ENCODE measurements around the gene PAPPA2.

DNA sequence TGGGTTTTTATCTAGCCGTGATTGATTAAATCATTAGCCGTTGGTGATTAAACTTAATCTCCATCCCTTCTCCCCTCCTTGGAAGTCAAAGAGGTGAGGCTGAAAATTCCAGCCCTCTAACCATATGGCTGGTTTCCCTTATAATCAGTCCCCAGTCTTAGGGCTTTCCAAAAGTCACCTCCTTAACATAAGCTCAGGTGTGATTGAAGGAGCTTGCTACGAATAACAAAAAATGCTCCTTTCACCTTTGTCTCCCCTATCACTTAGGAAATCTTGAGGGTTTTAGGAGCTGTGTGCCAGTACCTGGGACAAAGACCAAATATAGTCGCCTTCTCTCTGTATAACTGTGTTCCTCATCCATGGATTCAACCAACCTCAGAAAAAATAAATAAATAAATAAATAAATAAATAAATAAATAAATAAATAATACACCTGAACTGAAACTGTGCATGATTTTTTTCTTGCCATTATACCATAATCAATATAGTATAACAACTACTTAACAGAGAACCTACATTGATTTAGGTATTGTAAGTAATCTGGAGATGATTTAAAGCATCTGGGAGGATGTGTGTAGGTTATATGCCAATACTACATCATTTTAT lies 82.2 kb downstream of the PAPPA2 start:
- peak; percentile 79 for TF ChIP-seq ZBTB8A (tag by site-specific recombination; IDR thresholded peaks at IDR 0.05)
- TF ChIP-seq, protein P1, sequence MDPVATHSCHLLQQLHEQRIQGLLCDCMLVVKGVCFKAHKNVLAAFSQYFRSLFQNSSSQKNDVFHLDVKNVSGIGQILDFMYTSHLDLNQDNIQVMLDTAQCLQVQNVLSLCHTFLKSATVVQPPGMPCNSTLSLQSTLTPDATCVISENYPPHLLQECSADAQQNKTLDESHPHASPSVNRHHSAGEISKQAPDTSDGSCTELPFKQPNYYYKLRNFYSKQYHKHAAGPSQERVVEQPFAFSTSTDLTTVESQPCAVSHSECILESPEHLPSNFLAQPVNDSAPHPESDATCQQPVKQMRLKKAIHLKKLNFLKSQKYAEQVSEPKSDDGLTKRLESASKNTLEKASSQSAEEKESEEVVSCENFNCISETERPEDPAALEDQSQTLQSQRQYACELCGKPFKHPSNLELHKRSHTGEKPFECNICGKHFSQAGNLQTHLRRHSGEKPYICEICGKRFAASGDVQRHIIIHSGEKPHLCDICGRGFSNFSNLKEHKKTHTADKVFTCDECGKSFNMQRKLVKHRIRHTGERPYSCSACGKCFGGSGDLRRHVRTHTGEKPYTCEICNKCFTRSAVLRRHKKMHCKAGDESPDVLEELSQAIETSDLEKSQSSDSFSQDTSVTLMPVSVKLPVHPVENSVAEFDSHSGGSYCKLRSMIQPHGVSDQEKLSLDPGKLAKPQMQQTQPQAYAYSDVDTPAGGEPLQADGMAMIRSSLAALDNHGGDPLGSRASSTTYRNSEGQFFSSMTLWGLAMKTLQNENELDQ (tag by site-specific recombination; IDR thresholded peaks at IDR 0.05; ENCODE audit: low read depth), result no peak
- TF ChIP-seq ZNF121 (tag by site-specific recombination; IDR thresholded peaks at IDR 0.05), result no peak
- no peak for TF ChIP-seq TRIM28 (IDR thresholded peaks at IDR 0.05; ENCODE audit: borderline replicate concordance, low read length)
- TF ChIP-seq, protein P2, sequence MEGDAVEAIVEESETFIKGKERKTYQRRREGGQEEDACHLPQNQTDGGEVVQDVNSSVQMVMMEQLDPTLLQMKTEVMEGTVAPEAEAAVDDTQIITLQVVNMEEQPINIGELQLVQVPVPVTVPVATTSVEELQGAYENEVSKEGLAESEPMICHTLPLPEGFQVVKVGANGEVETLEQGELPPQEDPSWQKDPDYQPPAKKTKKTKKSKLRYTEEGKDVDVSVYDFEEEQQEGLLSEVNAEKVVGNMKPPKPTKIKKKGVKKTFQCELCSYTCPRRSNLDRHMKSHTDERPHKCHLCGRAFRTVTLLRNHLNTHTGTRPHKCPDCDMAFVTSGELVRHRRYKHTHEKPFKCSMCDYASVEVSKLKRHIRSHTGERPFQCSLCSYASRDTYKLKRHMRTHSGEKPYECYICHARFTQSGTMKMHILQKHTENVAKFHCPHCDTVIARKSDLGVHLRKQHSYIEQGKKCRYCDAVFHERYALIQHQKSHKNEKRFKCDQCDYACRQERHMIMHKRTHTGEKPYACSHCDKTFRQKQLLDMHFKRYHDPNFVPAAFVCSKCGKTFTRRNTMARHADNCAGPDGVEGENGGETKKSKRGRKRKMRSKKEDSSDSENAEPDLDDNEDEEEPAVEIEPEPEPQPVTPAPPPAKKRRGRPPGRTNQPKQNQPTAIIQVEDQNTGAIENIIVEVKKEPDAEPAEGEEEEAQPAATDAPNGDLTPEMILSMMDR (tag by site-specific recombination; IDR thresholded peaks at IDR 0.05), result no peak
- TF ChIP-seq, protein P3, sequence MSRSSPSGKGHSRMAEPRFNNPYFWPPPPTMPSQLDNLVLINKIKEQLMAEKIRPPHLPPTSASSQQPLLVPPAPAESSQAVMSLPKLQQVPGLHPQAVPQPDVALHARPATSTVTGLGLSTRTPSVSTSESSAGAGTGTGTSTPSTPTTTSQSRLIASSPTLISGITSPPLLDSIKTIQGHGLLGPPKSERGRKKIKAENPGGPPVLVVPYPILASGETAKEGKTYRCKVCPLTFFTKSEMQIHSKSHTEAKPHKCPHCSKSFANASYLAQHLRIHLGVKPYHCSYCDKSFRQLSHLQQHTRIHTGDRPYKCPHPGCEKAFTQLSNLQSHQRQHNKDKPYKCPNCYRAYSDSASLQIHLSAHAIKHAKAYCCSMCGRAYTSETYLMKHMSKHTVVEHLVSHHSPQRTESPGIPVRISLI (tag by site-specific recombination; IDR thresholded peaks at IDR 0.05), result no peak
- TF ChIP-seq, protein P4, sequence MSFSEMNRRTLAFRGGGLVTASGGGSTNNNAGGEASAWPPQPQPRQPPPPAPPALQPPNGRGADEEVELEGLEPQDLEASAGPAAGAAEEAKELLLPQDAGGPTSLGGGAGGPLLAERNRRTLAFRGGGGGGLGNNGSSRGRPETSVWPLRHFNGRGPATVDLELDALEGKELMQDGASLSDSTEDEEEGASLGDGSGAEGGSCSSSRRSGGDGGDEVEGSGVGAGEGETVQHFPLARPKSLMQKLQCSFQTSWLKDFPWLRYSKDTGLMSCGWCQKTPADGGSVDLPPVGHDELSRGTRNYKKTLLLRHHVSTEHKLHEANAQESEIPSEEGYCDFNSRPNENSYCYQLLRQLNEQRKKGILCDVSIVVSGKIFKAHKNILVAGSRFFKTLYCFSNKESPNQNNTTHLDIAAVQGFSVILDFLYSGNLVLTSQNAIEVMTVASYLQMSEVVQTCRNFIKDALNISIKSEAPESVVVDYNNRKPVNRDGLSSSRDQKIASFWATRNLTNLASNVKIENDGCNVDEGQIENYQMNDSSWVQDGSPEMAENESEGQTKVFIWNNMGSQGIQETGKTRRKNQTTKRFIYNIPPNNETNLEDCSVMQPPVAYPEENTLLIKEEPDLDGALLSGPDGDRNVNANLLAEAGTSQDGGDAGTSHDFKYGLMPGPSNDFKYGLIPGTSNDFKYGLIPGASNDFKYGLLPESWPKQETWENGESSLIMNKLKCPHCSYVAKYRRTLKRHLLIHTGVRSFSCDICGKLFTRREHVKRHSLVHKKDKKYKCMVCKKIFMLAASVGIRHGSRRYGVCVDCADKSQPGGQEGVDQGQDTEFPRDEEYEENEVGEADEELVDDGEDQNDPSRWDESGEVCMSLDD (tag by site-specific recombination; IDR thresholded peaks at IDR 0.05), result no peak
- TF ChIP-seq, protein P5, sequence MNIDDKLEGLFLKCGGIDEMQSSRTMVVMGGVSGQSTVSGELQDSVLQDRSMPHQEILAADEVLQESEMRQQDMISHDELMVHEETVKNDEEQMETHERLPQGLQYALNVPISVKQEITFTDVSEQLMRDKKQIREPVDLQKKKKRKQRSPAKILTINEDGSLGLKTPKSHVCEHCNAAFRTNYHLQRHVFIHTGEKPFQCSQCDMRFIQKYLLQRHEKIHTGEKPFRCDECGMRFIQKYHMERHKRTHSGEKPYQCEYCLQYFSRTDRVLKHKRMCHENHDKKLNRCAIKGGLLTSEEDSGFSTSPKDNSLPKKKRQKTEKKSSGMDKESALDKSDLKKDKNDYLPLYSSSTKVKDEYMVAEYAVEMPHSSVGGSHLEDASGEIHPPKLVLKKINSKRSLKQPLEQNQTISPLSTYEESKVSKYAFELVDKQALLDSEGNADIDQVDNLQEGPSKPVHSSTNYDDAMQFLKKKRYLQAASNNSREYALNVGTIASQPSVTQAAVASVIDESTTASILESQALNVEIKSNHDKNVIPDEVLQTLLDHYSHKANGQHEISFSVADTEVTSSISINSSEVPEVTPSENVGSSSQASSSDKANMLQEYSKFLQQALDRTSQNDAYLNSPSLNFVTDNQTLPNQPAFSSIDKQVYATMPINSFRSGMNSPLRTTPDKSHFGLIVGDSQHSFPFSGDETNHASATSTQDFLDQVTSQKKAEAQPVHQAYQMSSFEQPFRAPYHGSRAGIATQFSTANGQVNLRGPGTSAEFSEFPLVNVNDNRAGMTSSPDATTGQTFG (tag by site-specific recombination; IDR thresholded peaks at IDR 0.05; ENCODE audit: borderline replicate concordance), result no peak
